ENCODE measurements around the gene SYNJ2. TPM values are rescaled to one million over a fixed set of nuclear protein-coding genes. Genes with fewer than 3 reads are reported as not detected.
A peak's percentile ranks its signal among the peaks of the same experiment; 100 is the strongest.

The SYNJ2 gene
- total RNA-seq, 1 donor from 2014 or later: 4.5 TPM

GRCh38 chr6:158060455-158061360 lies 79.0 kb downstream of the SYNJ2 start:
- intact Hi-C loops (cut with DNase I): no loop called here
- ATAC-seq: peak; percentile 85 to 91
- DNase-seq: peak; percentile 79
- Histone ChIP-seq H3K27me3 (ENCODE audit: low read depth) (no peaks in the 10 kb centered on the region), H3K4me1 (peaks cover 17% of the 10 kb centered on the region), H3K9me3 (no peaks in the 10 kb centered on the region), H3K36me3 (peaks cover 4% of the 10 kb centered on the region), H3K27ac (peak overlapping the region; percentile 76), H3K4me3 (no peak overlapping the region)
- TF ChIP-seq CTCF (IDR thresholded peaks at IDR 0.05): no peak

- TF ChIP-seq CTCF (IDR thresholded peaks at IDR 0.05): no peak
- no peak for DNase-seq
Measured at GRCh38 chr6:158061361-158061708, 79.7 kb downstream of the SYNJ2 start.

GRCh38 chr6:158061709-158062461 lies 80.2 kb downstream of the SYNJ2 start:
- Histone ChIP-seq H3K4me1 (peaks cover 17% of the 10 kb centered on the region), H3K27ac (no peak overlapping the region), H3K9me3 (no peaks in the 10 kb centered on the region), H3K4me3 (no peak overlapping the region), H3K27me3 (ENCODE audit: low read depth) (no peaks in the 10 kb centered on the region), H3K36me3 (peaks cover 4% of the 10 kb centered on the region)
- no peak for TF ChIP-seq CTCF (IDR thresholded peaks at IDR 0.05)
- ATAC-seq: no peak
- intact Hi-C loops (cut with DNase I): no loop called here
- DNase-seq: no peak

More at GRCh38 chr6:158061361-158061708, 79.7 kb downstream of the SYNJ2 start:
- H3K27me3 ChIP-seq (ENCODE audit: low read depth): no peaks in the 10 kb centered on the region
- peaks cover 4% of the 10 kb centered on the region for H3K36me3 ChIP-seq
- ATAC-seq: no peak
- peaks cover 17% of the 10 kb centered on the region for H3K4me1 ChIP-seq
- no peaks in the 10 kb centered on the region for H3K9me3 ChIP-seq
- no peak overlapping the region for H3K27ac ChIP-seq
- H3K4me3 ChIP-seq: no peak overlapping the region
- intact Hi-C loops (cut with DNase I): no loop called here

GRCh38 chr6:158063736-158064135 lies 82.1 kb downstream of the SYNJ2 start:
- TF ChIP-seq CTCF (IDR thresholded peaks at IDR 0.05): no peak
- Histone ChIP-seq H3K27me3 (ENCODE audit: low read depth) (no peaks in the 10 kb centered on the region), H3K4me3 (no peak overlapping the region), H3K36me3 (peaks cover 4% of the 10 kb centered on the region), H3K27ac (no peak overlapping the region), H3K9me3 (no peaks in the 10 kb centered on the region), H3K4me1 (peaks cover 21% of the 10 kb centered on the region)
- ATAC-seq (no peak), DNase-seq (no peak)
- intact Hi-C loops (cut with DNase I): no loop called here

- ATAC-seq (no peak), DNase-seq (no peak)
- Histone ChIP-seq H3K9me3 (no peaks in the 10 kb centered on the region), H3K27me3 (ENCODE audit: low read depth) (no peaks in the 10 kb centered on the region), H3K4me3 (no peak overlapping the region), H3K36me3 (peaks cover 4% of the 10 kb centered on the region), H3K4me1 (peaks cover 30% of the 10 kb centered on the region), H3K27ac (no peak overlapping the region)
- intact Hi-C loops (cut with DNase I): no loop called here
- TF ChIP-seq CTCF (IDR thresholded peaks at IDR 0.05): no peak
Measured at GRCh38 chr6:158064725-158065251, 83.1 kb downstream of the SYNJ2 start.
